HepG2 (cell line): ENCODE measurements around the gene CREBRF.

Experiments
- EZH2 ChIP-seq: conservative IDR thresholded peaks from 2 replicates; pipeline ENCODE4 v1.6.1; 2012; ENCODE audit warnings: mild to moderate bottlenecking, low read depth, low read length, moderate library complexity
- TGIF2 ChIP-seq: IDR thresholded peaks from 2 replicates; pipeline ENCODE4 v1.6.1; 2016; ENCODE audit warnings: control low read depth, missing compliant biosample characterization

GRCh38 chr5:173158366-173158765 lies 102.2 kb downstream of the CREBRF start:
- TF ChIP-seq TGIF2 (CRISPR knock-in tag) (no peak), EZH2 (no peak)
